HG03159 (cell line): ENCODE results near the gene TH.

ENCODE experiments used
- ATAC-seq: cut with Tn5 transposase; IDR thresholded peaks from one replicate; pipeline ENCODE4 v1.9.1; 2021; ENCODE audit warnings: mild to moderate bottlenecking, moderate library complexity; ENCODE audit not compliant: unreplicated experiment

TH gene

DNA sequence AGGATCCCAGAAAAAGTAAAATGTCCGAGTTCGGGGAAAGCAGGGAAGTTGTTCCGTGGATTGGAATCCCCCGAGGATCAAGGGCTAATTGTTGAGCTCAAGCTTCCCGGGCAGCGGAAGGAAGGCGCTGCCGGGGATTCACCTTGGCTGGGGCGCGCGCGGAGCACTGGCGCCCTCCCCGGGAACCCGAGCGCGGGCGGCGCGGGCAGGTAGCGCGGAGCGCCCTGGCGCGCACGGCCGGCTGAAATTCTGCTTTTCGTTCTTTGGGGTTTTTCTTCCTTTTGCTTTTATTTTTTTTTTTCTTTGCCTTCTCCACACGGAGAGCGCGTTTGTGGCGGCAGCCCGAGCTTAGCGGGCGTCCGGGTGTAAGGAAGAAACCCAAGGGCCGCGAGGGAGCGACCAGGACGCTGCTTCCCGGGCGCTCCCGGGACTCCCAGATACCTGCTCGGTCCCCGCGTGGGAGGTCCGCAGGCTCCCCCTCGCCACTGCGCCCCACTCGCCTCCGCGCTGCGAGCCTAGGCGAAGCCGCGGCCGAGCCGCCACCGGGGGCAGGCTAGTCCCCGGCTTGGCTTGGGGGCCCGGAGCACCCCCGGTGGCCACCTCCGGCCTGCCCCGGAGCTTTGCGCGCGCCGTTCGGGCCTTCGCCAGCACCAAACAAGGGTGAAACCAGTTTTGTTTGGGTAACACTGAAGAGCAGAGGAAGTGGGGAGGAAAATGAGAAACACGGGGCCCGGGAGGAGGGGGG lies 27.6 kb downstream of the TH start:
- ATAC-seq: no peak

DNA sequence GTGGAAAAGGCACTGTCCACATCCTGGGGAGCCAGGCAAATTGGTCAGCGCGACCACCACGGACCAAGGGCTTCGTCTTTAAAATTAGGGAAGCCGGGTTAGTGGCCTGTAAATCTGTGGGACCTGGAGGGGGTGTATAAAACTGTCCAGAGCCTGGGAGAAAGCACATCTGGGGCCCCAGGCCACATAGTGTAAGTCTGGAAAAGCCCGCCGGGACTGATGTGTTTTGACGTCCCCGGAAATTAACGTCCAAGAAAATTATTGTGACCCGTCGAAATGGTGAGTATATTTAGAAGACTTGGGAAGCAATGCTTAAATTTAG lies 28.2 kb downstream of the TH start:
- ATAC-seq: no peak

DNA sequence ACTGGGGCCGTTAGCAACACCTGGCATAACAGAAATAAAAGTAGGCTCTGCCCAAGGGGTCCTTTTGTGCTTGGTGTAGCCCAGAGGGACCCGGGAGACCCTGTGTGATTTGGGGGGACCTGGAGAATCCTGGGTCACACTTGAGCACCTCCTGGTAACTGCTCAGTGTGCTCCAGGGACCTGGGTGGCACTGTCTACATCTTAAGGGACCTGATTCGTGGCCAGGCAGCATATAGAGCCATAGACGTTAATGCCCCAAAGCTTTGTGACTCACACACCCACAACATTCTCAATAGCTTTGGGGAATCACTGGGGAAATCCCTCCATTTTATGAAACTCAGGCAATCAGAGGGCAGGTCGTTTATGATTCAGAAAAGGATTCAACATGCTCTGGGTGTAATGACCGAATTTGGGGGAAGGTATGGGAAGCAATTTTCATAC lies 28.8 kb downstream of the TH start:
- no peak for ATAC-seq

DNA sequence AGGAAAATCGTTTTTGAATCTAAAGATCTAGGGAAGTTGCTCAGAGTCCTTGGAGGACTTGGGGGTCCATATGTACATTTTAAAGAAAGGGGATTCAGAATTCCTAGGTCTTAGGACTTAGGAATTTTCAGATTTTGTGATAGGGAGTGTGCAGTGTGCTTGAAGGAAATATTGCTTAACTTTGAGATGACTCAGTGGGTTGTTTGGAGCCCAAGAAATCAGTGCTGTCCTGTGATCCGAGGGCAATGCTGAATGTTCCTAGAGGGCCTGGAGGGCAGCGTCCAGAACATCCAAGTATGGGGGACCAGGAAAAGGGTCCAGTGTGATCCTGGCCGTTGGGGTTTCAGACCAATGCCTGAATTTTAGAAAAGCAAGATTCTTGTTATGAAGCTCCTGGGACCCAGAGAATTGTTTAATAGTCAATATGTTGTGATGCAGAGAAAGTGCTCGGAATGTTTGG lies 29.3 kb downstream of the TH start:
- ATAC-seq: no peak

DNA sequence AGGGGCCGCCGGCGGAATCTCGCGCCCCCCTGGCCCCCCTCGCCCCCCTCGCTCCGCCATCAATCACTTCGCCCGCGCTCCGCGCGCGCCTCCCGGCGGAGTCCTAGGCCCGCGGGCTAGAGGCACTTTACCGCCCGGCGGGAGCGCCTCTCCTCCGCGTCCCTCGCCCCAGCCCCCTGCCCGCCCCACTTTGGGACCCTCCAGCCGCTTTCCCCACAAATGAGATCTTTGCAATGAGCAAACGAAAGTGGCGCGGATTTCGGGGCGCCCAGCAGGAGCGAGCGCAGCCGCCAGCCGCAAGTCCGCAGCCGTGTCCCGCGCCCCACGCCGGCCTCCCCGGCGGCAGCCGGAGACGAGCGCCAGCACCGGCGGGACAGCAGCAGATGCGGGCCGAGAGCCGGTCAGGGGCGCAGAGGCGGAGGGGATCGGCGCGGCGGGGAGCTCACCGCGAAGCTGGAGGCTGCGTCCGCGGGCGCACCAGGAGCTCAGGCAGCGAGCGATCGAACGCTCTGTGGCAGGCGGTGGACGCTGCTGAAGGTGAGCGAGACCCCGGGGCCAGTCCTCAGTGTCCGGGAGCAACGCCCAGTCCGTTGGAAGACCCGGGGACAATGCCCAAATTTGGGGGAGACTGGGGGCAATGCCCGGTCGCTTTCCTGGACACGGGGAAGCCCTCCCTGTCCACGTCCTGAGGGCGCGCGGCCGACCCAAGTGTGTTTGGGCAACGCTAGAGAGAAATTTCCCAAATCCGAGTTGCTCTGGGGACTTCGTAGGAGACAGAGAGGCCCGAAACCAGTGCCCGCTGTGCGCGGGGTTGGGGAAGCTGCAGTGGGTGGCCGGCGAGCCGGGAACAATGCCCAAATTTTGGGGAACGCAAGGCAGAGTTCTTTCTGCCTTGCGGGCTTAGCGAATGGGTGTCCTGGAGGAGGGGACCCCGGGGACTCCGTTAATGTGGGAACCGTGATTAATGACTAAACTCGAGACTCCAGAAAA lies 30.9 kb downstream of the TH start:
- no peak for ATAC-seq

DNA sequence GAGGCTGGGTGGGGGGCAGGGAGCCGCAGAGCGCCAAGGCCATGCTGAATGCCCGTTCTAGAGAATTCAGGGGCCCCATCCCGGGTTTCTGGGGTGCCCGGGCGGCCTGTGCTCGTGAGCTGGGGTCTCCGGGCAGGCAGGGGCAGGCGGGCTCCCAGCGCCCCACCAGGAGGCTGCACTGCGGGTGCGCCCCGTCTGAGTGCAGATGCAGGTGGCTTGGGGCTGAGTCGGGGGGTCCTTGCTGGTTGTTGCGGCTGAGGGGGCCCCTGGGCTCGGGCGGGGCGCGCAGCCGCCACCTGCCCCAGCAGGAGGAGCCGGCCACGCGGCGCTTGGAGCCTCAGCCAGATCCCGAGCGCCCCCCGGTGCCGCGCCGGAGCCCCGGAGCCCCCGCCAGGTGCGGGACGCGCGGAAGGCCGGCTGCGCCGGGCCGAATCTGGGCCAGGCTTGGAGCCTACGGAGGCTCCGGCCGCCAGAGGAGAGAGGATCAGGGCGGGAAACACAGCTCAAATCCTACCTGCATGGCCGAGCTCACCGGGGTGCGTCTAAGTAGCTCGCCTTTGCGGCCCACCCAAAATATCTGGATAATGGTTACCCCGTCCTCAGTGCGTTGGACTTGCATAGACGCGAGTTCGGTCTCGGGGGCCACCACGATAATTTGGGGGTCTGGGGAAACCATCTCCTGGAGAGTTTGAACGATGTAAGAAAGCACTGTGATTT lies 31.8 kb downstream of the TH start:
- ATAC-seq: no peak

DNA sequence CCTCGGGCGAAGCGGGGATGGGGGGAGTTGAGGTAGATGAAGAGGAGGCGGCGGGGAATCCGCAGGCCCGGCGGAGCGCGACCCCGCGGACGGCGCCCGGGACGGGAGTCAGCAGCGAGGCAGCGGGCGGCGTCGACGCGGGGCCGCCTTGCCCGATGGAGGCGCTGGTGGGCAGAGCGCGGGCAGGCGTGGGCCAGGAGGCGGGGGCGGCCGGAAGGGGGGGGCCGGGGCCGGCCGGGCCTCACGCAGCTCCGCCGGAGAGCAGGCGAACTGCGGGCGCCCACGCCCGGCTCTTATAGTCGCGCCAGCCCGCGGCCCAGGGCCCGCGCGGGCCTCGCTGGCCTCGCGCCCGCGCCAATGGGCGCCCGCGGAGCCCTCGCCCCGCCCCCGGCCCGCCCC lies 32.5 kb downstream of the TH start, which contains the start of gene IGF2:
IGF2 (minus strand) TSS at position 267 of the 399 bp plus-strand sequence. CDS start 3,866 bp downstream, outside the sequence.
- no peak for ATAC-seq

DNA sequence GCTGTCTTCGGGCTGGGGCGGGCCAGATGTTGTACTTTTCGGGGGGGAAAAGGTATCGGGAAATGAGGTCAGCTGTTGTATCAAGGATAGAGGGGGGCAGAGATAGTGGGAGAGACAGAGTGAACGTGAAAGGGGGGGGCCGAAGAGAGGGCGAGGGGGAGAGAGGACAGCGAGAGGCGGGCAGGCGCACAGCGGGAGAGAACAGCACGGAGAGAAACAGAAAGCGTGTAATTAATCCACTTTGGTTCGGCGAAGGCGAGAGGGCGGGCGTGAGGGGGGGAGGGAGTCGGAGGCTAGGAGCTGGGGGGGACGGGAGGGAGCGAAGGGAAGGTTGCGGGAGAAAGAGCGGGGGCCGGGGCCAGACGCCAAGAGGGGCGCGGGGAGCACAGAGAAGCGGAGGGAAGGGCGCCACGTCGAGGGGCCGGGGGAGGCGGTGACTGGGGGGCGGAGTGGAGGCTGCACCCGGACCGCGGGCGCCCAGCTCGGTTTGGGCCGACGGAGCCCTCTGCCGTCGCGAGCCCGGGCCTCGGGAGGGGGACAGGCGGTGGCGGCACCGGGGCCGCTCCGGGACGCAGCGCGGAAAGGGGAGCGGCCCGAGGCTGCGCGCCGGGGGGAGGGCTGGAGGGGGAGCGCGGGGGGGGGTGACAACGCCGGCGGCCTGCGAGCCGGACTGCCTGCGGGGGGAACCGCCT lies 33.0 kb downstream of the TH start:
- no peak for ATAC-seq

DNA sequence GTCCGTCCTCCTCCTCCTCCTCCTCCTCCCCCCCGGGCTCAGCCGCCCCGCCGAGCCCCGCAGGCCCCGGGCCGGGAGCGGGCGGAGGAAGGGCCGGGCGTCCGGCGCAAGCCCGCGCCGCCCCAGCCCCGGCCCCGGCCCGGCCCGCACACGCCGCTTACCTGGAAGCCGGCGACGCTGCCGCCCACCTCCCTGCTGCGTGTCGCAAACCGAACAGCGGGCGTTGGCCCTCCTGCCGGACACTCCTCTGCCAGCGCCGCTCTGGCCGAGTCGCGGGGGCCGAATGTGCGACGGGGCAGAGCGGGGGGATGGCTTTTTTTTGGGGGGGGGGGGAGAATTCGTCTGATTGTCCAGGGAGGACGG lies 33.6 kb downstream of the TH start:
- ATAC-seq: no peak

DNA sequence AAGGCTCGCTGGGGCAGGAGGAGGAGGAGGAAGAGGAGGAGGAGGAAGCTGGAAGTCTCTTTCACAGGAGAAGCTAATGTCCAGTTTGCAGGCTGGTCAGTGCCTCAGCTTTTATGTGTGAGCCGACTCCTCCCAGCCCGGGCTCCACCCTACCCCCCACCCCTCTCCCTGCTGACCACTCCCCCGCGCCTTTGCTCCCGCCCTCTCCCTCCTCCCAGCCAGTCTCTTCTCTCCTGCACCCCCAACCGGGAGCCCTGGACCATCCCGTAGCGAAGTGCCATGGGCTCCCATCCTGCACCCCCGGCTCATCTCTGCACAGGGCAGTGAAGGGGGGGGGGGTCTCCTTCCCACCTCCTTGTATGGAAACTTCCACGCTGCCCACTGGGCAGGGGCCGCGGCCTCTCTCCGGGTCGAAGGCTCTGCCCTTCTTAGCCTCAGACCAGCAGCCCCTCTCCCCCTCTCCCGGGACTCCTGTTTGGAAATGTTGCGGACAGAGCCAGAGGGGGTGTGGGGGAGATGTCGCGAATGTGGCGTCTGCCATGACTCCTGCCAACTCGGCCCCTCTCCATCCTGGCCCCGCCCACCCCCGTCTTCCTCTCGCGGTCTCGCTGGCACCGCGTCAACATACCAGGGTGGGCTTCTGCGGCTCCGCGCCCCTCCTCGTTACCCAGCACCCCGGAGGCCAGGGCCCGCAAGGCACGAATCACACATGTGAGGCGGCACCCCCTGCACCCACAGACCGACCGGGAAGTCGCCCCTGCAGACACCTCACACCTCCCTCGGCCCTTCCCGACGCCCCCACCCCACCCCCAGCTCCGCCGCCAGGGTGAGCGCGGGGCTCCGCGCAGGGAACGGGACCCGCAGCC lies 34.2 kb downstream of the TH start:
- no peak for ATAC-seq

DNA sequence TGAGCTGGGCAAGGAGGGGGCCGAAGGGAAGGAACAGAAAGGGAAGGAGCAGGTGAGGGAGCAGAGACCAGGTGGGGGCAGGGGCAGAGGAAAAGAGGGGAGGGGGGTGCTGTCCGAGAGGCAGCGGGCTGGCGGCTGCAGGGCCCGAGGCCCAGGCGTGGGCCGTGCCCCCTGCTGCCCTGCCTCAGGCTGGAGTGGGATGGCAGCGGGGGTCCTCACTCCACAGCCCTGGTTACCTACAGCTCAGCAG lies 34.7 kb downstream of the TH start:
- ATAC-seq: no peak

DNA sequence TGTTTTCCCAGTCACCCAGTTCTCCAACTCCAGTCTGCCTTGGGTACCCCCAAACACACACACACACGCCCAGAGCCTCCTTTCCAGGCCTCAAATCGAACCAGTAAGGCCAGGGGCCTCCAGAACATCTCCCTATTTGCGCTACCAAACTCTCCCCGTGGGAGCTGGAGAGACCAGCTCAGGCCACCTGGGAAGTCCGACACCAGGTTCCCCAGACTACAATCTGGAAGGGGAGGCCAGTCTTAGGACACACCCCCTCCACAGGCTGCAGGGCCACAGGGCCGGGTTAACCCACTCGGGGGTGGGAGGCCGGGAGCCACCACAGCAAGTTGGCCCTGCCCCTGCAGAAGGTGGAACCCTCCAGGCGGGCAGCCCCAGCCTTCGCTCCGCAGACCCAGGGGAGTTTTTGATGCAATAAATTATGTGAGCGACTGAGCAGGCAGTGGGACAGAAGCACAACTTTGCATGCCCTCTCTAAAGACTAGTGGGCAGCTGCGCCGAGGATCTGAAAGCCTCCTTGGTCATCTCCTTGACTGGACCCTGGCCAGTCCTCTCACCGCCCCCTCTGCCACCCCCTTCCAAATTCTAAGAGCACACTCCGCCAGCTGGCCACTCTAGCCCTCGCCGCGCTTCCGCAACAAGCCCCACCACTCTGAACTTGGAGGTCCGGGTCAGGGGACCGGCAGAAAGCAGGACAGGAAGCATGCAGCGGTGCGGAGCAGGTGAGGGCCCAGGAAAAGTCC lies 35.2 kb downstream of the TH start:
- ATAC-seq: no peak

DNA sequence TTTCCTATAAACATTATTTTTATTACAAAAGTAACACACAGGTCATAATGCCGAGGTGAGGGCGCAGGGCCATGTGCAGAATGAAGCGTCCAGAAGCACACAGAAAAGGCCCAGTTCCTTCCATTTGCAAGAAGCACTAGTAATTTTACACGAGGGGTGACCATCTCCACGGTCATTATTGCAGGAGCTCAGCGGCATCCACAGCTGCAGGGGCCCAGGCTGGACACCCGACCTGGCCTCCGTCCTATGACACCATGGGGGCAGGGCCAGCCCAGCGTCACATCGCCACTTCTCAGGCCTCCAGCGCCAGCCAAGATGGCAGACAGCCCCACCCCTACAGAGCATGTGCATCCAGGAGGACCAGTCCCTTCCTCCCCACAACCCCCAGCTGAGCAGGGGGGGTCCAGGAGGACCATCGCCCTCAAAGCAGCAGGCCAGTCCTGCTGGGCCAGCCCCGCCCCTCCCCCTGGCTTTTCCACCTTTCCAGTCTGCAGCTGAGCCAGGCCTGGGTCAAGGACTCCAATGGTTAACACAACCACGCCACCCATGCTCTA lies 35.9 kb downstream of the TH start:
- ATAC-seq: no peak

DNA sequence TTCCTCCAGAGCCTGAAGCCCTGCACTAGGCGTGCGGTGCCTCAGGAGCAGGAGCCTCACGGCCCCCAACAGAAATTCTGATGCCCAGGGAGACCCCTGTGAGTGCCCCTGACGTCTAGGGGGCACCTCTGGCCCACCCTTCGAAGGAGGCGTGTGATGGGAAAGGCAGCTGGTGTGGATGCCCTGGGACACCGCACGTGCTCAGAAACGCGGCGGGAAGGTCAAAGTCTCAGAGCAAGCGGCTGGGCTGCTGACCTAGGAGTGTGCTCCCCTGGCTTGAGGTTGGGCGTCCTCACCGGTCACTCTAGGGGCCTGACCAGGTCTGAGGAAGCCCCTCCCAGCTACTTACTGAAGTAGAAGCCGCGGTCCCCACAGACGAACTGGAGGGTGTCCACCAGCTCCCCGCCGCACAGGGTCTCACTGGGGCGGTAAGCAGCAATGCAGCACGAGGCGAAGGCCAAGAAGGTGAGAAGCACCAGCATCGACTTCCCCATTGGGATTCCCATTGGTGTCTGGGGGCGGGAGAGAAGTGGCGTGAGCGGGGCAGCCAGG lies 36.5 kb downstream of the TH start:
- no peak for ATAC-seq

DNA sequence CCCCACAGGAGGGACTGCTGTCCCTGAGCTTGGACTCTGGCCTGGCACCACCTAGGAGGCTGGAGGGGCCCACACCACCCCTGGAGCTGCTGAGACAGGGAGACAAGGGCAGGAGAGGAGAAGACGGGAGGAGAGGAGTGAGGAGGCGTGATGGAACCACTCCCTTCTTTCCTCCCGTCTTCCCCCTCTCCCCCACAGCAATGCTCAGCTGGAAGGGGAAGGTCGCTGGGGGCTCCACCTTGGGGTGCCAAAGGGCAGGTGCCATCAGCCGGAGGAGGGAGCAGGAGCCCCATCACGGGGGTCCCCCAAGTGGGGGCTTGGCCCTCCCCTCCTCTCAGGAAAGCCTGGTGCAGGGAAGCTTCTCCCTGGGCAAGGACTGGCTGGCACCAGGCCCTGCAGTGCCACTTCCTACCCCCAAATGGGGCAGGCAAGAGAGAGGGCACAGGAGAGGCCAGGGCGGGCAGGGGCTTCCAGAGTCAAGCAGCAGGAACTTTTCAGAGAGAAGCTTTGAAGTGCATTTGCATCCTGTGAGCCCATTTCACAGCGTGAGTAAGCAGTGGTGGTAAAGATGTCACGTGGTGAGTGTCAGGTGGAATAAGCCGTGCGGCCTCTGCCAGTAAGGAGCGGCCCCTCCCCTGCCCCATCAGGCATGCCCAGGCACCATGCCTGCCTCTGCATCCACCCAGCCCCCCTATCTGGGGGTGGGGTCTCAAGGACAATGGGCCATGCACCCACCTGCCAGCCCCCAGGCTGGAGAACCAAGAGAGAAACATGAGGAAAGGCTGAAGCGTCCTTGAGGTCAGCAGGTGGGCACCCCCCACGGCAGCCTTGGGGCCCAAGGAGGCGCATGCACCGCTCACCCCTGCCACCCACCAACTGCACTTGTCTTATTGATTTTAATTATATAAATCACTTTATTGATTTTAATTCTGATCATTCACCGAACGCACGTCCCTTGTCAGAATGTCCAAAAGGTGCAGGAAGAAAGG lies 37.3 kb downstream of the TH start:
- ATAC-seq: no peak

DNA sequence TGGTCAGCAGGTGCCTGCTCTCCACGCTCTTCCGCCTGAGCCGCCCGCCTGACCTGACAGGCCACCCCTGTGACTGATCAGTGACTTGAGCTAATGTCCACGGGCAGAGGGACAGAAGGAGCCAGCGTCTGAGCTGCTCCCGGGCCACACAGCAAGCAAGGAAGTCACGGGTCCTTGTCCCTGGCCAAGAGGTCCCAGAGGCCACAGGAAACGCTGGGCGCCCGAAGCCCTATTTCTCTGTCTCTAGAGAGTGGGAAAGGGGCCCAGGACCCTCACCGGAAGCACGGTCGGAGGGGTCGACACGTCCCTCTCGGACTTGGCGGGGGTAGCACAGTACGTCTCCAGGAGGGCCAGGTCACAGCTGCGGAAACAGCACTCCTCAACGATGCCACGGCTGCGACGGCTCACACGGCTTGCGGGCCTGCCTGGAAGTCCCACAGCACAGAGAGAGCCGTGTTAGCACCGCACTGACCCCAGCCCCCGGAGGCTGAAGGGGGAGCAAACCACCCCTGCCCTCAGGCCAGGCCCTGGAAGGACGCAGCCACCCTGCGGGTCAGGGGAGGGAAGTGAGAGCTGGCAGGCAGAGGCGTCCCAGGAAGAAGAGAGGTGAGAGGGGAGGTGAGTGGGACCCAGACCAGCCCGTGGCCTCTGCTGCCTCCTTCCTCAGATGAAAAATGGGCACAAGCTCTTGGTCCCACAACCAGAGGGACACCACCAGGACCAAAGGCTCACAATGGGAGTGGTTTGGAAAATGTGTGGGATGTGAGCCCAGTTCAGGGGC lies 38.2 kb downstream of the TH start:
- ATAC-seq: no peak

DNA sequence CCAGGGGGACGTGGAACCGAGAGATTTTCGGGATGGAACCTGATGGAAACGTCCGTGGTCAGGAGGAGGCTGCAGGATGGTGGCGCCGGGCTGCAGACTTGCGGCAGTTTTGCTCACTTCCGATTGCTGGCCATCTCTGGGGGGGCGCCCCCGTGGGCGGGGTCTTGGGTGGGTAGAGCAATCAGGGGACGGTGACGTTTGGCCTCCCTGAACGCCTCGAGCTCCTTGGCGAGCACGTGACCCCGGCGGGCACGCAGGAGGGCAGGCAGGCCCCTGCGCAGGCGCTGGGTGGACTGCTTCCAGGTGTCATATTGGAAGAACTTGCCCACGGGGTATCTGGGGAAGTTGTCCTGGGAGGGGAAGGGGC lies 38.8 kb downstream of the TH start:
- no peak for ATAC-seq
